HG03139 (cell line): ENCODE measurements around the gene MTR.
"Not testable (repeated sequence)": the region's sequence is repeated elsewhere in the genome, so short reads cannot be mapped to it uniquely, and the experiment has no call there.

Experiments
- ATAC-seq: cut with Tn5 transposase; IDR thresholded peaks from one replicate; pipeline ENCODE4 v1.9.1; 2021; ENCODE audit not compliant: unreplicated experiment

Gene MTR

DNA sequence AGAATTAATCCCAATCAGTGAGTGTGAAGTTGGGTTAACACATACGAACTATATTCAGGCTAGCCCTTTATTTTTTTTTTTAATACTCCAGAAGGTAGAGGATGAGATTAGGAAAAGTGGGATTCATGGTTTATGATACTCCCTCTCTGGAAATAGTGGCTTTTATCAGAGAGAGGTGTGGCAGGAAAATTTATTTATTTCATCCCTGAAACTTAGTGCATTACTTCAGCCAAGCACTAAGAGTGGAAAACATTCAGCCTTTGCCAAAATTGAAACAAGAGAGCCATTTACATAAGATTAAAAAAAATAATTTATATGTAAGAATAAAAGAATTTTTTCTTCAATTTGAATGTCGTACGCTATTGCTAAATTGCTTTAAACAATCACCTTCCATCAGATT lies 35.0 kb downstream of the MTR start:
- no peak for ATAC-seq

DNA sequence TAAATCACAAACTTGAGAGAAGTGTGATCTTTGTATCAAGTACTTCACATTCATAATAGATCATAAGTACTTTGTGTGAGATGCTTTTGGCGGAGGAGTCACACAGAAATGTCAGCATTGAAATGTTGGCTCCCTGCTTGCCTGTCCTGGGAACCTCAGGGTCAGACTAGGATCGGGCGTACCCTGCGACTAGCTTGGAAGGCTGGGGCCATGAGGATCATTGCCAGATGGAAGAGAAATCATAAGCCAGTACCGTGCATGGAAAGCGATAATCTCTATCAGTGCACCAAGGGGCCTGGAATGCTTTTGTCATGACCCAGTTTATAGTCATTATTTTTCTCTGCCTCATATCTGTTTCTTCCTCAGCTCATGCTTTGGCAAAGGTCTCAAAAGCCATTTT lies 35.5 kb downstream of the MTR start:
- no peak for ATAC-seq

DNA sequence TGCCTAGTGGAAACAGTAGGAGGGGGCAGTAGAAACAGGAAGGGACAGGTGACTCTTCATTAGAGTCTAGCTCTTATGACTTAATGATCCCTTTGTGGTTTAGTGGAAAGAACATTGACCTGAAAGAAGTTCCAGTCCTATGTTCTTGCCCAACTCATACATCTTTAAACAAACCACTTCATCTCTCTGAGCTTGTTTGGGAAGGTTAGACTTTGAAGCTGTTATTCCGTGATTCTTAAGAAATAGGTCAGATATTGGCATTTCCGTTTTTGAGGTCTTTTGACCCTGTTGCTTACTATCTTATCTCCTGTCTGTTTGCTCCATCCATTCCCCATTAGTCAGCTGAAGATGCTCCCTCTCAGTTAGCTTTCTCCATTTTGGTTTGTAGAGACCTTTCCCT lies 38.5 kb downstream of the MTR start:
- no peak for ATAC-seq

DNA sequence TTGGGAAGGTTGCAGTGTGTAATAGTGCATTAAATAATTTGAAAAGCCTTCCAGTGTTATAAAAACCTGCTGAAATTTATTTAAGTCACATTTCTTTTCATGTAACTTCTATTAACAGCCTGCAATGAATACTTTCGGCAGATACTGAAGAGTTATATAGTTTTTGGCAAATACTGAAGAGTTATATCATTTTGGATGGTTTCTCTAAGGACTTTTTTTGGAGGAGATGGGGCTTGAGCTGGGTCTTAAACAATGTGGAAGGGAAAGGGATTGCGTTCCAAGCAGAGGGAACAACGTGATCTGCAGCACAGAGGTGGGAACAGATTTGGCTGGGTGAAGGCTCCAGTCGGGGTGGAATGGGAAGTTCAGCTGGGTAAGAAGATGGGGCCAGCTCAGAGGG lies 39.8 kb downstream of the MTR start:
- no peak for ATAC-seq

DNA sequence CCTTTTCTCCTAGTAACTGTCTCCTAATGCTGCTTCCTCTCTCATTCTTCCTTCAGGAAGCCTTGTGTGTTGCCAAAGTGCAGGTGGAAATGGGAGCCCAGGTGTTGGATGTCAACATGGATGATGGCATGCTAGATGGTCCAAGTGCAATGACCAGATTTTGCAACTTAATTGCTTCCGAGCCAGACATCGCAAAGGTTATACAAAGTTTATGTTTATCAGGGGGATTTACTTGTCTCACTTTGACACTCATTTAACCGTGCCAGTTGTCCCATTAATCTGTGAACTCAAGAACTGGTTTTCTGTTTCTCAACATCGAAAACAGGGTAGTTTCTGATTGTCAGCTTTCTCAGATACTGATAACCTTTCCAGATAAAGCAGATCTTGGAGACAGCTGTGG lies 40.4 kb downstream of the MTR start:
- no peak for ATAC-seq

DNA sequence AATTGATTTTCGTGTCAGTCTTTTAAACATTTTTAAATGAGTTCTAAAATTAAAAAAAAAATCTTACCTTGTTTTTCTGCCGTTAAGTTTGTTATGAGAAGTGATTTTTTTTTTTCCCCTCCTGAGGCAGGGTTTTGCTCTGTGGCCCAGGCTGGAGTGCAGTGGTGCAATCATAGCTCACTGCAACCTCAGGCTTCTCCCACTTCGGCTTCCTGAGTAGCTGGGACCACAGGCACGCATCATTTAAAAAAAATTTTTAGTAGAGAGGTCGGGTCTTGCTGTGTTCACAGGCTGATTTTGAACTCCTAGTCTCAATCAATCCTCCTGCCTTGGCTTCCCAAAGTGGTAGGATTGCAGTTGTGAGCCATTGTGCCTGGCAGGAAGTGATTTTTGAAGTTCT lies 41.1 kb downstream of the MTR start:
- ATAC-seq, result no peak

DNA sequence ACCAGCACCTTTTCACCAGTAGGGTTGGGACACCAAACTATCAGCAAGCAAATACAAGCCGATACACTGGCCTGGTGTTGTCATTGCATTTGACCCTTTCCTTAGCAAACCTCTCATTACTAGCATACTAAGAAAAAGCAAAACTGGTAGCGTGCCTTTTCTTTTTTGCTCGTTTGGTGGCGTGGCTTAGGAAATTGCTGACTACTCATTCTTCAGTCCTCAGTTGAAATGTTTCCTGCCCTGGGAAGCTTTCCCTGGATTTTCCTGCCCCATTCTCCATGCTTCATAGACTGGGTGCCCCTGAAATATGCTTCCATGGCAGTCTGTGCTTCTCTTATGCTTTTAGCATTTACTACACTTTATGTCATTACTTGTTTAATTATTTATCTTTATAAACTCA lies 42.0 kb downstream of the MTR start:
- no peak for ATAC-seq

DNA sequence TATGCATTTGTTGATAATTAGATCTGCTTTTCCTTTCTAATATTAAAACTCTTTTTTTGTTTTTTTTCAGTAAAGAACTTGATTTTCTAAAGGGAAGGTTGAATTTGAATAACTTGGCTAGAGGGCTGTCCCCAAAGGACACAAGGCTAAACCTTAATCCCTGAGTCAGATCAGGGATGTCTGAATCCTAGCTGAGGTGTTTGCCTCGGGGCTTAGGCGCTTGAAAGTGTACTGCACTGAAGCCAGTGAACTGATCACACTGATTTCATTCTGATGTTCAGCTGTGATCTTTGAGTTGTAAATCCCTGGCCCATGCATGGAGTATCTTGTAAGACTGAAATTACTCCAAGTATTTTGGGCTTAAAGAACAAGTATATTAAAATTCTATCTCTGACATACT lies 42.8 kb downstream of the MTR start:
- no peak for ATAC-seq

DNA sequence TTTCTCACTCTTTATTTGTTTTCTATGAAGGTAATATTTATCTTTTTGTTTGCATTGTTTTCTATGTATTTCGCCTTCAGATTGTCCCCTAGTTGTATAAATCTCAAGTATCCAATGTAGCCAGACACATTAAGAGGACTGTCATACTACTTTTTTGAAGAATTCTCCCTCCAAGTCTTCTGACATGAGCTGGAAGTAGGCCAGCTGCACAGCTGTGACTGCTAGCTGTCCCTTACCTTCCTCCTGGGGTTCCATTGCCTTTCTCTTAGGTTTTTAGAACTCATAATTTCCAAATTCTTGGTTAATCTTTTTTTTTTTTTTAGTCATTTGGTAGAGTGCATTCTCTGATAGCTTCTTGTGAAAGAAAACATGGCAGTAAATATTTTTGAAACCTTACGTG lies 46.2 kb downstream of the MTR start:
- ATAC-seq, result no peak

DNA sequence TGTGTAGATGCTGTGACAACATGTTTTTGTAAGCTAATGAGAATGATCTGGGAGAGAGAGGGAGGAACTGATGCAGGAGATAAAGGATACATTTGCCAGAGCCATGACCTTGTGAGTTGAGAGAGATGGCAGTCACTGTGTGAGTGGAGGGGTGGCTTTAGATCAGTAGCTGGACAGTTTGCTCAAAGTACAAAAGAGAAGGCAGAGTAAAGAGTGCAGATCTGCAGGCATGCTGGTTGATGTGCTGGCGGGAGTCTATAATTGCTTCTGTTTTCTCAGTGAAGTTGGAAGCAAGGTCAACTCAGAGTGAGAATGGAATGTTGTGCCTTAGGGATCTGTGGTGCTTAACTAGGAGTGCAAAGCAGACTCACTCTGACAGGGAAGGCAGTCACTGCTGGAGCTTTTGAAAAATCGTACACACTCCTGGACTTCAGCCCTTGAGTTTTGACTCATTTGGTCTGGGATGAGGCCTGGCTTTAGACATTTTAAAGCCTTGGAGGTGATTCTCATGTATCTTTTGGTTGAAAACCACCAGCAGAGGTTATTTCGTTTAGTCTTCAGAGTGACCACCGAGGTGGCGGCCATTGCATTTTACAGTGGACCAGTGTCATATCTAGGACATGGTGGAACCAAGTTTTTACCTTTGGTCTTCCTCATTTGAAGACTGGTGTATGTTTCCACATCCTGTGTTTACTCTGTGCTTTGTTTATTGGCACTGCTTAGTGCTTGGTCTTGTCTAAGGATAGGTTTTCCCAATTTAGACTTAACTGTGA lies 49.6 kb downstream of the MTR start:
- ATAC-seq, result no peak

DNA sequence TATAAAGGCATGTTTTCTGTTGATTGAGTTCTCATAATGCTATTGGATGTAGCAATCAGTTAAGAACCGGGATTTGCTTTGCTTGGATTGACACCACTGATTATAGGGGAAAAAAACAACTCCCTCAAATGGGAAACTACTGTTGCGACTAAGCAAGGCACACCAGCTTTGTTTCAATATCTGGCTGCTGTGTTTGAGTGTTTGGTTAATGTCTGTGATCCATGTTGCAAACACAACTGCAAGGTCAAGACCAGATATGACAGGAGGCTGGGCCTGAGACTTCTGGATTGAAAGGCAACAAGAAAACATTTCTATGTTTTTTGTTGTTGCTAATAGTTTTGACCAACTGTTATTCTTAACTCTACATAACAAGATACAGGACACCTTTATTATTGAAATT lies 50.7 kb downstream of the MTR start:
- no peak for ATAC-seq

DNA sequence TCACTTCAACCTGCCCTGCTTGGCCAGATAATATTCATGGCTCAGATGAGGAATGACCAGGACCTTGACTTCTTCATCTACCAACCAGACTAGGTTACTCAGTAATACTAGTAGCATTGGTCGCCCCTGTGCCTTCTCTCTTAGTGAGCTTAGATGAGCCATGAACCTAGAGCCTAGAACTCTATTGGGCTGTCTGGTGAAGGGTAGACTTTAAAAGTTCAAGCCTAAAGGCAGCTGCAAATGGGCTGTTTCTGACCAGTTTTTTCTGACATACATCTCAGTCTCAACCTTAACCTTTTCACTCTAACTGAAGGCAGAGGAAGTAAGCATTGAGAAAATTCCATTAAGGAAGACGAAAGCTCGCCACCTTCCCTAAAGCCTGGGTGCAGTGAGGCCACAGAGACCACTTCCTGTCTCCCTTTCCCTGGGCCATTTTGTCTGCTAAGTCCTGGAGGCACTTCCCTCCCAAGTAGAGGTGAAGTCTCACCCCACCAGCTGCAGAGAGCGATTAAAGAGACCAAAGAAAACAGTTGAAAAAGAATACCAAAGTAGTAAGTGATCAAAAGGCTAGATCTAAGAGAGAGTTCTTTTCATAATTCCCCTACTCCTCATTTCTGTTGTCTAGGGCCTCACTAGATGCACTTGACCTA lies 53.3 kb downstream of the MTR start:
- no peak for ATAC-seq

DNA sequence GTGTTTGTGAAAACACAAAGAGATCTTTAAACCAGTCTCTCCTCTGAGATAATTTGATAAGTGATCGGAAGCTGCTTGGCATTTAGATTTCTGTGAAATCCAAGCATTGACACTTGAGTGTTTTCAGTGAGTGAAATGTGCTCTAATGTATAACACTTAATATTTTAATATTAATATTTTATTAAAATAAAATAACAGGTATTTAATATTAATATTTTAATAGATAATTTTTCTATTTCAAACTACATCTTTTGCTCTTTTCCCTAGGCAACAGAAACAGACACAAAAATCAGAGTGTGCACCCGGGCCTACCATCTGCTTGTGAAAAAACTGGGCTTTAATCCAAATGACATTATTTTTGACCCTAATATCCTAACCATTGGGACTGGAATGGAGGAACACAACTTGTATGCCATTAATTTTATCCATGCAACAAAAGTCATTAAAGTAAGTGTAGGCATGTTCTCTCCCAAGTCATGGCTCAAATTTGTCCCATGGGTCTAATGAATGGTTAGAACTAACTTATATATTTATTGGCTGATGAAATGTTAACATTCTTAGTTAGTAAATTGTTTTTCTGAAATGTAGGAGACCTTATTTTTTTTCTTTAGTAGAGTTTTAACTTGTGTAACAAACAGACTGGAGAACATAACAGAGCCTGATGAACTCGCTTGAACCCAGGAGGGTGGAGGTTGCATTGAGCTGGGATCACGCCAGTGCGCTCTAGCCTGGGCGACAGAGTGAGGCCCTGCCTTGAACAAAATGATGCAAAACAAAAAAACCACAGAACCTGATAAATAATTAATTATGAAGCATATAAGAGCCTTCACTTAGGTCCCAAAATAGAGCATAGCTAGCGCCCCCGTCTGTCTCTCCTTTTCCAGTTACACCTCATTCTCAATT lies 55.2 kb downstream of the MTR start:
- ATAC-seq, result no peak

DNA sequence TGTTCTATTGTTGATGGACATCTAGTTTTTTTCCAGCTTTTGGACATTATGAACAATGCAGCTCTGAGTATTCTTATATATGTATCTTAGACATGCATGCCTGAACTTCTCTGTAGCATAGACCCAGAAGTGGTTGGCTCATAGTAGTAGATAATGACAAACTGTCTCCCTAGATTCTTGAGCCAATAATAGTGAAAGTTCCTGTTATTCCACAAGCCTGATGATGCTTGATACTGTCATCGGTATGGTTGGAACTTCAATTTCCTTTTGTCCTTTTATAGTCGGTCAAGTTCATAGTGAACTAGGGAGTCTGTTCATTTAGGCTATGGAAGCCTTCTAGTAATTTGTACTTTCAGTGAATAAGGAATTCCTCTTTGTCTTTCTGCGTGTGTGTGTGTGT lies 56.8 kb downstream of the MTR start:
- no peak for ATAC-seq

DNA sequence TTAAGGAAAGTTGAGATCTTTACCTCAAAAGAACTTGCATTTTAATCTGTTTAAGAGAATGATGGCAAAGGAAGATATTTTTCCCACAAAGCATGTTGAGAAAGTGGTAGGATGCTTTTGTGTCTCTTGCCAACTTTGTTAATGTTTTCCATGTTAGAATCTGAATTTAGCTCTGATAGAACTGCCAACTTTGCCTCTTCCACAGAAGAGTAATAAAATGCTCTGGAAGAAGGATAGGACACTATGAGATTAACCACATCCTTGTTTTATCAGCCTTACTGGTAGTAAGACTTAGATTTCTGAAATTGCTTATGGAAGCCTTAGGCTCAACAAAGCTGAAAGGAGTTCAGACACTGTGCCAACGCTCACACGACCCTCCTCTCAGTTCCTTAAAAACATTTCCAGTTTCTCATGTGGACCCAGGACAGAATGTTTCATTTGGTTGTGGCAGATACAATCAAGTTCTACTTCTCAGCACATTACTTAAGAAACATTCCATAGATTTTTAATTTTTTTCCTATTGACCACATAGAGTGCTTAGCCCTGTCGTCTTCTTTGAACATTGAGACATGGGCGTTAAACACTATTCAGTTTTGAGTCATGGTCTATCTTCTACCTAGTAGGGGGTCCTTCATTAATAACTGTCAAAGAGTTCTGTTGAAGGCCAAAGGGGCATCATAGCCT lies 59.0 kb downstream of the MTR start:
- ATAC-seq, result no peak

DNA sequence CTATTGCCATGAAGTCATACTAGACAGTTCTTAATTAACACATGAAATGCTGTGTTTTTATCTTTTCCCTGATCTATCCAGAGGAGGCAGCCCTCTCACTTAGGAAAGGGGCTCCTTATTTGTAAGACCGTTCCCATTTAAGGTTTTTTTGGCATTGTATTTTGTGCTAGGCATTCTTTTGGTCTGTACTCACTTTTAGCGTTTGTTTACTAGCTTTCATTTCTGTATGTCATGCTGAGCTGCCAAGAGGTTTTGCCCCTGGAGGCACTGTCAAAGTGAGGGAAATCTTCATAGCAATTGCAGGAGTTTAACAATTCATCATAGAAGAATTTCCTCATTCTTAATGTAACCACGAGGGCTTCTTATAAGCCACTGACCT lies 59.5 kb downstream of the MTR start:
- no peak for ATAC-seq

DNA sequence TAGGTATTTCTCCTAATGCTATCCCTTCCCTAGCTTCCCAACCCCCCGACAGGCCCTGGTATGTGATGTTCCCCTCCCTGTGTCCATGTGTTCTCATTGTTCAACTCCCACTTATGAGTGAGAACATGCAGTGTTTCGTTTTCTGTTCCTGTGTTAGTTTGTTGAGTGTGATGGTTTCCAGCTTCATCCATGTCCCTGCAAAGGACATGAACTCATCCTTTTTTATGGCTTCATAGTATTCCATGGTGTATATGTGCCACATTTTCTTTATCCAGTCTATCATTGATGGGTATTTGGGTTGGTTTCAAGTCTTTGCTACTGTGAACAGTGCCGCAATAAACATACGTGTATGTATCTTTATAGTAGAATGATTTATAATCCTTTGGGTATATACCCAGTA lies 61.6 kb downstream of the MTR start:
- not testable (repeated sequence) for ATAC-seq

DNA sequence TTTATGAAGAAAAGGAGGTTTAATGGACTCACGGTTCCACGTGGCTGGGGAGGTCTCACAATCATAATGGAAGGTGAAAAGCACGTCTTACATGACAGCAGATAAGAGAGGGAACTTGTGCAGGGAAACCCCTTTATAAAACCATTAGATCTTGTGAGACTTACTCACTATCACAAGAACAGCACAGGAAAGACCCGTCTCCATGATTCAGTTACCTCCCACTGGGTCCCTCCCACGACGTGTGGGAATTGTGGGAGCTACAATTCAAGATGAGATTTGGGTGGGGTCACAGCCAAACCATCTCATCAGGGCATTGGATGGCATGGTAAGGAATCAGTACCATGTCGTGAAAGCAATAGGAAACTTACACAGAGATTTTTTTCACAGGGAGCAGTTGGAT lies 63.1 kb downstream of the MTR start:
- no peak for ATAC-seq

DNA sequence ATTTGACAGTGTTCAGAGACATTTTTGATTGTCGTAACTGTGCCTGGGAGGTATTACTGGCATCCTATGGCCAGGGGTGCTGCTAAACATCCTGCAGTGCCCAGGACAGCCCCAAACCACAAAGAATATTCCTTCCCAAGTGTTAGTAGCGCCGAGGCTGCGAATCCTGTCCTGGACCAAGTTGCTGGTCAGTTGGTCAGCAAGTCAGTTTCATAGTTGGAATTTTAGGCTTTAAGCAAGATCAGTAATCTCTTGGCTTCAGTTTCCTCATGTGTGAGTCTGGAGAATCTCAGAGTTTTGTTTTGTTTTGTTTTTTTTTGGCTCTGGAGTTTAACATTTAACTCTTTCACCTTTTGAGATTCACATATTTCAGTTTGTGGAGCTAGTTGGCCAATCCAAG lies 65.0 kb downstream of the MTR start:
- no peak for ATAC-seq

DNA sequence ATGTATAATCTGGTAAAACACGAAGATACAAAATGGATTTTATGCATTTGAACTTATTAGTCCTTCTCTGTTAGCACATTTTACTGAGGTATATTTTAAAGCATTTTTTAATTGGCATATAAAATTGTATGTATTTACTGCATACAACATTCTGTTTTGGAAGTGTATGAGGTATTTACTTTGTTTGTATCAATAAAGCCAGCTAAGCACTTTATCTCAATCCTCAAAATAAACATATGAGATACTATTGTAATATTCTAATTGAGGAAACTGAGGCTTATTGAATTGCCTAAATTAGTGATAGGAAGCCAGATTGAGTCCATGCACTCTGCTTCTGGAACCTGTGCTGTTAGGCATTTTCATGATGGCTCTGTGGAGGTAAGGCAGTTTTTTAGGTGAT lies 65.6 kb downstream of the MTR start:
- no peak for ATAC-seq

DNA sequence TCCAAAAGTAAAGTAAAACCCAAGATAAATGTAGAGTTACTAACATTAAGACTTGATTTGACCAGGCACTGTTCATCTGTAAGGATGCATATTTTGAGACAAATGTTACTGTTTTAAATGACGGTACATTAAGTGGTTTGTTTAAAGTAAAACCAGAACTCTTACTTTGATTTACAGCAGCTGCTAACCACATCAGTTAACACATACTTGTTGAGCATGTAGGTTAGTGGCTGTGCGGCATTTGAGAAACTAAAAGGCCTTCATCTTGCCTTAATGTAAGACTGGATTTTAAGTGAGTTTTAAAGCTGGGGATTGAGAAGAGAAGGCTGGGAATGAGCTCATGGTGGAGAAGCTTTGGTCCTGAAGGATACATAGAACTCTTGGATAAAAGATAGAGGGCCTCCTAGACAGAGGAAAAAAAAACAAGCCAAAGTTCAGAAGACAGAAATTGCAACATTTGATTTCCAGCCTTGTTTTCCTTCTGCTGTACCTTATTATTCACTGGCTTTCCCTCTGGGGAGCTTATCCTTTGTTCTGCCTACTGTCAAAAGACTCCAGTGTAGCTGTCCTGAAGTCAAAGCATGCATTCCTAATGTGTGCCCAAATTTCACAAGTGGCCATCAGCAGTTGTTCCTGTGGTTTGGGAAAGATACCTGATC lies 66.6 kb downstream of the MTR start:
- ATAC-seq, result no peak
